Activated CD4-positive, alpha-beta T cell treated with anti-CD3 and anti-CD28 coated beads, Interleukin-10, Interleukin-2, amounts not matched to agents 100 ng/mL and 50 ng/mL, durations not matched to agents 16 hours and 8 hours (primary cell): ENCODE data around the gene TGM3.

Source experiments
- DNase-seq: peaks from one replicate; pipeline ENCODE4 v3.0.0-alpha.2; 2020

The TGM3 gene

DNA sequence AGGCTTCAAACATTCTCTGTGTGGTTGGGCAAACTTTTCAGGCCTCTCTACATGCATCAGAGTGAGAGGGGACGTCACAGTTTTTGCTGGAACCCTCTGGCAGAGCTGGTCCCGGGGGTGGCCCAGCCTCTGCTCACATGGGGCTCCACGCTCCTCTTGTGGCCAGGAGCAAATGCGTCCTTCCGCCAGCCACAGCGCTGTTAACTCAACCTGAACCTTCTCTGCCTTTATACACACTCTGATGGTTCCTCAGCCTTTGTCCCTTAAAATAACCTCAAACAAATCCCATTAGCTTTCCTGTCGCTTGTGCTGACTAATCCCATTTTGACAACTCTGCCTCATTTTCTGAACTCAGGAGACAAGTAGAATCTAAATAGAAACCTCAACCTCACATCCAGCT lies 45.5 kb downstream of the TGM3 start:
- DNase-seq = no peak

DNA sequence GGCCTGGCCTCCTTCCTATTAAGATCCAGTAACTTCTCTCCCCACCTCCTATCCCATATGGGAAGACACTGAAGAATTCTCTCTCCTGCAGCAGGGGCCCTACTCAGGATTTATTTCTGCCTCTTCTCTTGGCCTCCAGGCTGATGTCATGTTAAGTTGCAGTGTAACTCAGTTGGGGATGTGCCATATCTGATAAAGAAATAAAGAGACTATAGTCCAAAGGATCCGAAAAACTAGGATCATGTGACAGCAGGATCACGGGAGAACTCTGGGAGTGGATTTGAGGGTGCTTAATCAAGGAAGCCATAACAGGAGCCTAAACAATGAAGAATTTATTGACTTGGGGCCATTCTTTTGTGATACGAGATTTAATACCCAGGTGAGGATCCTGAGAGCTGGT lies 46.4 kb downstream of the TGM3 start:
- DNase-seq = no peak

DNA sequence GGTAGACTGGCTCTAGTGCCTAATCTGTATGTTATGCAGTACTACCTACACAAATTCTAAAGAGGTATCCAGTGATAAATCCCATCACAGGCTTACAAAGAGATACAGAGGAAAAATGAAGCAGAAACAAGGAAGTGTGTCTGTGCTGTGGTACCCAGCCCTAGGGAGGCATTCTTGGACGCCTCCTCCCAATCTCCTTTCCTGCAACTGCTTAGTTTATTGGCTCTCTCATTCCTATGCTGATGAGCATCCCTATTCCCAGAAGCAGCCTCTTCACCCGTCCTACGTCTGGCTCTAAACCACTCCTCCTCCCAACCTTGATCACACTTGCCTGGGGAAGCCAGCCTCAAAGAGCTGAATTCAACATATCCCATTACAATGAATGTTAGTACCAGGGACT lies 50.4 kb downstream of the TGM3 start:
- DNase-seq = no peak

DNA sequence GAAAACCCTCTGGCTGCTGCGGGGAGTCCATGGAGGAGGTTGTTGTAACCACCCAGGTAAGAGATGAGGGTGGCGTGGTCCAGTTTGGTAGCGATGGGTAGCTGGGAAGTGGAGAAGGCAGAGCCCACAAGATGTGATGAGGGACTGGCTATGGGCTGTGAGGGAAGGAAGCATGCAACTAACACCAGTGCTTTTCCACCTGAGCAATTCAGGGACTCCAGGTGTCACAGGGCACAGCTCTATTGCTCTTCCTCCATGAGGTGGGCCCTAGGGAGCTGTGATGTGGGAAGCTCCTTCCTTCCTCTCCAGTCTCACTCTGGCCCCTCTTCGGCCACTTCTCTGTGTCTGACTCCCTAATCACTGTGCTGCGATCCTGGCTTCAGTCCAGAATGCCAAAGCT lies 52.5 kb downstream of the TGM3 start:
- DNase-seq = no peak

DNA sequence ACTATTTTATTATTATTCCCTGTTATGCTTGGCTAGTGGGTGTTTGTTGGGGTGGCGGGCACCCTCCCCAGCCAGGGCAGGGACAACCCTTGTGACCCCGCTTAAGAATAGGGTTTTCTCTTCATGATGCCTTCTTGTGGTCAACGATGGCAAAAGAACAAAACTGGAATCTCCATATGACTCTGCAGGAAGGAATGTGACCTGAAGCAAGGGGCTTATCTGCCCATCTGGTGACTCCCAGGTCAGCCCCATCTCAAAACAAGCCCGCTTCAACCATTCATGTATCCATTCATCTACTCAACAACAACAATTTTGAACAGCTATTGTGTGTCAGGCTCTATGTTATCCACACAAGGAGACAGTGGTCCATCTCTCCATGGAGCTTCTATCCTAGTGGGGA lies 54.0 kb downstream of the TGM3 start:
- no peak for DNase-seq

DNA sequence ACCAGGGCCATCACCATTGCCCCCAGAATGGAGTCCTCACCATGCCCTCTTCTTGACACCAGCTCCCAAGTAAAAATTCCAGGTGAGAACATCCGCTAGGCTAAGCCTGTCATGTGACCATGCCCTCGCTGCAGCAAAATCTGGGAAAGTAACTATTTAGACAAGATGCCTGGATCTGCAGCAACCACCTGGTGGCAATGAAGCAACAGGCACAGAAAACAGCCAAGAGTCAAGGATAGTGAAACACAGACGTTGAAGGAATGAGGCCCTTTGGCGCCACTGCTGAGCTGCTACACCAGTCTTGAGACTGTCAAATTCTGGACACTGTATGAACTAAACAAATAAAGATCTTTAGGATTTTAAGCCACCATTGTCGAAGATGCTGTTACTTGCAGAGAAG lies 54.8 kb downstream of the TGM3 start:
- DNase-seq = no peak

DNA sequence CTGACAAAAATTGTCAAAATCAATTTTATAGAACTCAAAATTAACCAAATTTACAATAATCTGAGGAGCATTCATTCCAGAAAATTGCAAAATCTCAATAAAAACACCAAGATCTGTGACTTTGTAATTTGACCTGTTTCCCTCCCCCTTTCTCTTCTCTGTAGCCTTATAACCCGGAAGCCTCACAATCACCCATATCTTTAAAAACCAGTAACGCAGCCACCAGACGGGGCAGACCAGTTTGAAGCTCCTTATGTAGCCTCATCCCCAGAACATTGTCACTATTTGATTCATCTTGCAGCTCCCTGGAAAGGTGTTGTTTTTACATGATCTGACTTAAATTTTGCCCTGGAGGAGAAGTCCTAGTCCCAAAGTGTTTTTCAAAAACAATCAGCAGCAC lies 57.4 kb downstream of the TGM3 start:
- DNase-seq = no peak

DNA sequence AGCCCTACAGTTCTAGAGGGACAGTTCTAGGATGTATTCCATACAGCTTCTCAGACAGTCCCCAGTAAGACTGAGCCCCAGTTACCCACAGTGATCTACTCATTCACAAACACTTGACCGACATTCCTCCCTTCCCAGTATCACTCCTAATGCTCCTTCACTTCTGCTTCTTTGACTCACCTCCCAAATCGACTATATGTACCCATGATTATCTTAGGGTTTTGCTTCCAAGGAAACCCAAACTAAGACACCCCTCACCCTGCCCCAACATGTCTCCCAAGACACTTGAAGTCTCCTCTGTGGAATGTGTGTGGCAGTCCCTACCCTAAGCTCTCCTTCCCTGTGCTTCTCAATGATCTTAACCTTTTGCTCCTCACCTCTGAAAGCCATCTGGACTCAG lies 61.3 kb downstream of the TGM3 start:
- DNase-seq = no peak

DNA sequence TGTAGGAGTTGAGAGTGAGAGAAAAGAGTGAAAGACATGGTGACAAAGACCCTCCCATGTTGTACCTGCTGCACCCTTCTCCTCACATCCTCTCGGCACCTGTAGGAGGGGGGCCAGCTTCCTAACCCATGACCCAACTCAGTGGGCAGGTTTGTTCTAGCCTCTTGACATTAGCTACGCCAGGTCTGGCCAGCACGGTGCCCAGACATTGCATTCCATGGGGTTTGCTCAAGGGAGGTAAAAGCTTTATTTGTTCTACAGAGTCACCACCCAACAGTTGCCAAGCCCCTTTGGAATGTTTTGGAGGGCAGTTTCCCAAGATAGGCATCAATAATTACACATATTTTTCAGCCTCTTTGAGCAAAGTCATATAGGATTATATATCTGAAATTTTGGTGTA lies 62.2 kb downstream of the TGM3 start:
- DNase-seq = no peak

DNA sequence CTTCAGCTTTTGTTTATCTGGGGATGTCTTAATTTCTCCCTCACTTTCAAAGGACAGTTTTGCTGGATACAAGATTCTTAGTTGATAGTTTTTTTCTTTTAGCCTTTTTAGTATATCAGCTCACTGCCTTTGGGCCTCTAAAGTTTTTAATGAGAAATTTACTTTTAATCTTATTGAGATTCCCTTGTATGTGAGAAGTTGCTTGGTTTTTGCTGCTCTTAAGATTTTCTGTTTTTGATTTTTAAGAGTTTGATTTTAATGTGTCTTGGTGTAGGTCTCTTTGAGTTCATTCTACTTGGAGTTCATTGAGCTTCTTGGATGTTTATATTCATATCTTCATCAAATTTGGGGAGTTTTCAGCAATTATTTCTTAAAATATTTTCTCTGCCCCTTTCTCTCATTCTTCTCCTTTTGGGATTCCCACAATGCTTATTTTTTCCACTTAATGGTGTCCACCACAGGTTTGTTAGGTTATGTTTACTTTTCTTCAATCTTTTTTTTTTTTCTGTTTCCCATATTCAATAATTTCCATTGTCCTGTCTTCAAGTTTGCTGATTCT lies 65.3 kb downstream of the TGM3 start:
- no peak for DNase-seq

DNA sequence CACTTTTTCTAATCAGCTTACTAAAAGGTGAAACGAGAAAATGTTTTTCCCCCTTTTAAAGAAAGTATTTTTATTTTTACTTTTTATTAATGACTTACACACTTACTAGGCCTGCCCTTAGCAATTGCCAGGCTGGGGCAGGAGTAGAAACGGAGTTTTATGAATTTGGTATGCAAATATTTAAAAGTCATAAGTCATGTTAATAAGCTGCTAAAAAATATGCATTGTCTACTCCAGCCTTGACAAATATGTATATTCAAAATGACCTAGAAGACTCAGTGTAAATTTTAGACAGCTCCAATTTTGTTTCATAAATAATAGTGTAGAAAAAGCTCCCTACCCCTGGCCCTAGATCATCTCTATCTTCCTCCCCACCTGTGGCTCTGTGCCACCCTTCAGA lies 67.4 kb downstream of the TGM3 start:
- no peak for DNase-seq

DNA sequence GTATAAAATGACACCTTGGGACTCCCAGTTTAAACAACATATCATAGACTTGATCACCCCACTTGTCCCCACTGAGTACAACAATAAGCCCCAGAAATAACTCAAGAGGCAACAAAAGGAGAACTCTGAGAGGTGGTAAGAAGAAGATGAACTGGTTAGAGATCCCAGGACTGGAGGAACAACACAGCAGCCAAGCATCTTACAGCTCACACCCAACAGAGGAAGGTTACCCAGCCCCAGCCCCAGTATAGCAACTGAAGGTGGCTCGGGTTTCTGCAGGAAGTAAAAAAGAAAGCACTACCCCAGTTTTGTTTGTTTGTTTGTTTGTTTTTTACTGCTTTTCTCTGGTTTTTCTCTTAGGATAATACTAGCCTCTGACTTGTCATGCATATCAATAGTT lies 67.8 kb downstream of the TGM3 start:
- no peak for DNase-seq

DNA sequence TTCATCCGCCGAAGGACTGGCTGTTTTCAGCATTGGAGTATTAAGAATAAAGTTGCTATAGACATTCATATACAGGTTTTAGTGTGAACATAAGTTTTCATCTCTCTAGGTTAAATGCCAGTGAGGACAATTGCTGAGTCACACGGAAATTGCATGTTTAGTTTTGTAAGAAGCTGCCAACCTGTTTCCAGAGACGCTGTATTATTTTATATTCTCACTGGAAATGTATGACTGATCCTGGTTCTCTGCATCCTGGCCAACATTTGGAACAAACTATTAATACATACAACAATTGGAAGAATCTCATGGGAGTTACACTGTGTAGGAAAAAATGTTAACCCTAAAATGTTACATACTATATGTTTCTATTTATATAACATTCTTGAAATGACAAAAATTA lies 68.2 kb downstream of the TGM3 start:
- no peak for DNase-seq

DNA sequence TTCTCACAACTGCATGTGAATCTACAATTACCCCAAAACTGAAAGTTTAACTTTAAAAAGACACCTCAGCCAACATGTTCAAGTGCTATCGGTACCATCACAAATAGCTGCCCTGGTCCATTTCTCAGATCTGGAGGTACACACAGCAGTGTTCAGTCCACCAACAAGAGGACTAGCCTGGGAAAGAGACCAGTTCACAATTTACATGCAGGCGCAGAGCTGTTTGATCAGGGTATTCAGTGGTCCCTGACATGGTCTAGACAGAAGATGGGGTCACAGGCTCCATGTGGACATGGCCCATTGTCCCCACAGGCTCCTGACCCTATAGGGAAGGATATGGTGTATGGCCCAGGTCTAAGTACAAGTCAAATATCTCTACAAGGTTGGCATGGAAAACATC lies 69.3 kb downstream of the TGM3 start:
- DNase-seq = no peak

DNA sequence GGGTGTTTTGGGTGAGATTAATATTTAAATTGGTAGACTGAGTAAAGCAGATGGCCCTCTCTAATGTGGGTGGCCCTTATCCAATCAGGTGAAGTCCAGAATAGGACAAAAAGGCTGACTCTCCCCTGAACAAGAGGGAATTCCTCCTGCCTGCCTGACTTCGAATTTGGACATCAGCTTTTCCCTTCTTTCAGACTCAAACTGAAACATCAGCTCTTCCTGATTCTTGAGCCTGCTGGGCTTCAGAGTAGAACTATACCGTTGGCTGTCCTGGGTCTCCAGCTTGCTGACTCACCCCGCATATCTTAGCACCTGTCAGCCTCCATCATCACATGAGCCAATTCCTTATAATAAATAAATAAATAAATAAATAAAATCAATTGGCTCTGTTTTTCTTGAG lies 69.9 kb downstream of the TGM3 start:
- no peak for DNase-seq

DNA sequence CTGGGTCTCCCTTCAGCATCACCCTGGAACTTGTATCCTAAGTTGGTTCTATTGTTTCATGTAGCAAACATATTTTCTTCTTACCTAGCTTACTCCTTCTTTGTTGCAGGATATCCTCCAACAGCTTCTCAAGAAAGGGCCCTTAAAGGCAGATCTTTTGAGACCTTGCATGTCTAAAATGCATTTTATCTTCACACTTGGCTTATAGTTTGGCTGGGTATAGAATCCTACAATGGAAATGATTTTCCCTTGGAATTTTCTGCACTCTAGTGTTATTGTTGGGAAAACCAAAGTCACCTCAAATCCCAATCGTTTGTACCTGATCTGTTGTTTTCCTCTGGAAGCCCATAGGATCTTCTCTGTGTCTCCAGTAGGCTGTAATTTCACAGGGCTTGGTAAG lies 72.8 kb downstream of the TGM3 start:
- no peak for DNase-seq

DNA sequence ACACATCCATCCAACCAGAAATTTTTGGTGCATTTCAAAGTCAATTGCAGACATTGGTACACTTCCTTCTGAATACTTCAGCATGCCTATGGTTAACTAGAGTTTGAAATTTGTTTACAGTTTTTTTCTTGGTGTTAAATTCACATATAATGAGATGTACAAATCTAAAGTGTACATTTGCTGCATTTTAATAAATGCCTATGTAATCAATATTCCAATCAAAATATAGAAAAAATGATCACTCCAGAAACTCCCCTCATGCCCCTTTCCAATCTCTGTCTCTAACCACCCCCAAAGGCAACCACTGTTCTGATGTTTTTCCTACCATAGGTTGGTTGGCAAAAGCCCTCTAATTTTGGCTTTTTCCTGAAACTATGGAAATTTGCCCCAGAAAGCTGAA lies 77.3 kb downstream of the TGM3 start:
- no peak for DNase-seq

DNA sequence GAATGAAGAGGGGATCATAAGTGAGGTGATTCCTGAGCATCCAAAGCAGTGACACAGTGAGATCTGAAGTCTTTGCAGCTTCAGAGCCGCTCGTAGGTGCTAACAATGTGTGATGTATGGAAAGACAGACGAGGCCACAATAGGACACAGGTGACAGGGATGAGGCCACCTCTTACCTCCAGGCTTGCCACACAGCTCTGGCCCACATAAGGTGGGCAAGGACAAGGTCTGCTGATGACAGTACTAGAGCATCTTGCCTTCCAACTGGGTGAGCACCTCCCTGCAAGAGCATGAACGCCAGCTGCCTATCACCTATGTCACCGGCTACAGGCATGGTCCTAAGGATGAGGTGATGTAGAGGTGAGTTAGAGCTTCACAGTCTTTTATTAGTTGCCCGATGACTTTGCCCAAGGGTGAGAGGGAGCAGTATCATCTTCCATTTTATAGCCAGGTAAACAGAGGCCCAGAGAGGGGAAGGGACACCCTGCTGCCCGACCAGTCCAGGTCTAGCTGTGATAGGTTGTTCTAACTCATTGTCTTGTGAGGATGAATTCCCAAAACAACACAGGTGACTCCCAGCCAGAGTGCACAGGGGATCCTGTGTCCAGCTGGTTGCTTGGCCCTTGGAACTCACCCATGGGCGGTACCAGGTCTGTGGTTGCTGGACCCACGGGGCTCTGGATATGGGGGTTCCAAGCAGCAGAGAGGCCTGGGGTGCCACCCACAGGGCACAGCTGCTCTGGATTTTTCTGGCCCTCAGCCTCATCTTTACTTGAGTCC lies 78.7 kb downstream of the TGM3 start:
- DNase-seq = no peak

DNA sequence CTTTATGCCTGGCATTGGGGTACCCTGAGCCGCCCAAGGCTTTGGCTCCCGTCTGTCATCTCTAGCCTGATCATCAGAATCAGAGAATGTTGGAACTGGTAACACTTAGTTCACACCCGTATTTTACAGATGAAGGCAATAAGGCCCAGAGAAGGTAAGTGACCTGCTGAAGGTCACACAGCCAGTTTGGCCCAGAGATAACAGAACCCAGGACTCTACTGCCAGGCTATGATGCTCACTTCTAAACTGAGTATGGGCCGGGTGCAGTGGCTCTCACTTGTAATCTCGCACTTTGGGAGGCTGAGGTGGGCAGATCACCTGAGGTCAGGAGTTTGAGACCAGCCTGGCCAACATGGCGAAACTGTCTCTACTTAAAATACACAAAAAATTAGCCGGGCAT lies 83.1 kb downstream of the TGM3 start:
- DNase-seq = no peak

DNA sequence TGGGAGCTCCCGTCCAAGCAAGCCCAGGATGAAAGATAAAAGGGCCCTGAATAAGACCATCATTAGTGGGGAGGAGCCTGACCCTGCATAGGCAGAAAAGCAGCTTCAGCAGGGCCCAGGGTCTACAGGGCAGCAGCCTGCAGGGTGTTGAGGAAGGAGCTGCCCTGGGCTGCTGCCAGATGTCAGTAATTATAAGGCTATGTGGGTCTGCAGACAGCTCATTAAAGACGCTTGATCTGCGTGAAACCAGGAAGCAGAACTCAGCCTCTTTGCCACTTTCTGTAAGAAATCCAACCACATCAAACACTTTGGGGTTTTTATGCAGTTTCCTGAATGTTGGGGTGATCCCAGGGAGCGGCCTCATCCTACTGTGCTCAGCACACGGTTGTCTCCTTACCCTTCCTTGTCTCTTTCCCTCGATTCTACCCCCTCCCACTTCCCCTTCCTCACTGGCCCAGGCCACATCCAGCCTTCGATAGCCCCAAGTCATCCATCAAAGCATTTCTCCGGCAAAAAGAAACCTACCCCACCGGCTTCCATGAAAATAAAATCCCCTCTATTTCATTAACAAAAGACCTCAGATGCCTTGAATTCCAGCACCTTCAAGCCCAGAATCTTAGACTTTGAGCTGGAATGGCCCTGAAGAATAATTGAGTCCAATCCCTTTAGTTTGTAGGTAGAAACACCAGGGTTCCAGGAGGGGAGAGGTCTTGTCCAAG lies 83.9 kb downstream of the TGM3 start:
- peak; percentile 56 for DNase-seq

DNA sequence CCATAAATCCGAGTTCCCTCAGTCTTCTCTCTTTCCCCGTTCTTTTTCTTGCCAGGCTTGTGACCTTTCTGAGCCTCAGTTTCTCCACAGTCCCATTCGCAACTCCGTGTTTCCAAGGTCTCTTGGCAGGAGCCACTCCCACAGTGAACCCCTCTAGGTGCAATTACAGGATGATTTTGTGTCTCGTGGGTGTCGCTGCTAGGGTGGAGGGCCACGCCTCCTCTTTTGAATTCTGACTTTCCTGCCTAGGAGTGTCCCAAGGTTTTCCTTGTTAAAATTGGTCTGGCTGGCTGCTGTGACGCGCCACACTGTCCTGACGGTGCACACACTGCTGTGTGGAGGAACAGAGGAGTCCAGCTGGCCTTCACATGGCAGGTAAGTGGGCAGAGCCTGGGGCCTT lies 84.8 kb downstream of the TGM3 start, which contains the start of gene TGM6:
TSS of gene TGM6 (plus strand) at position 301 of the 400 bp plus-strand sequence. CDS start at position 369, 68 bp downstream.
- DNase-seq = no peak

DNA sequence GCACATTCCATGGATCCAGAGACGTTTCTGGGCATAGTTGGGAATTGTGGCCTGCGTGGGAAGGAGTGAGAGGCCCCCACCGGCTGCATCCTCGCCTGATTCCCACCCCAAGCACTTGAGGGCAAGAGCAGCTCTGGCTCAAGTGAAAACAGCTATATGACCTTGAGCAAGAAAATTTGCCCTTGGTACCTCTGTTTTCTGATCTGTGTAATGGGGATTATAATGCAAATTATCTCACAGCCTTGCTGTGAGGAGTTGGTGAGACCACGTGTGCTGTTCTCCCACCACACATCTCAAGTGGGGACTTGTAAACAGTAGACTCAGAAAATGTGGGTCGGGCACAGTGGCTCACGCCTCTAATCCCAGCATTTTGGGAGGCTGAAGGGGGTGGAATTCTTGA lies 85.5 kb downstream of the TGM3 start:
- no peak for DNase-seq

DNA sequence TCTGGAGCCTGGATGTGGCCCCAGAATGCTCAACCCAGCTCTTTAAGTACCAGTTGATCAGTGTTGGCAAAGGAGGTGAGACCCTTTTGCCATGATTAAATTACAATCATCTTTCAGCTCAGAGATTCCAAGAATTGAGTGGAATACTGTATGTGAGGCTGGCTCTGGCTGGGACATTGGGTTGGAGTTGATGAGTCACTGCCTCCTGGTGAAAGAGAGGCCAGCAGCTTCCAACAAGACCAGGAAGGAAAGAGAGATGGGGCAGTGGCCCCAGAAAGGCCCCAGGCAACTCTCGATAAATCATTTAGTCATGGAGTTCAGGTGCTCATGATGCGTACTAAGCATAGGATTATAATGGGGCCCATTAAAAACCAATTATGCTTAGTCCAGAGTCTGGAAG lies 87.0 kb downstream of the TGM3 start:
- DNase-seq = no peak

DNA sequence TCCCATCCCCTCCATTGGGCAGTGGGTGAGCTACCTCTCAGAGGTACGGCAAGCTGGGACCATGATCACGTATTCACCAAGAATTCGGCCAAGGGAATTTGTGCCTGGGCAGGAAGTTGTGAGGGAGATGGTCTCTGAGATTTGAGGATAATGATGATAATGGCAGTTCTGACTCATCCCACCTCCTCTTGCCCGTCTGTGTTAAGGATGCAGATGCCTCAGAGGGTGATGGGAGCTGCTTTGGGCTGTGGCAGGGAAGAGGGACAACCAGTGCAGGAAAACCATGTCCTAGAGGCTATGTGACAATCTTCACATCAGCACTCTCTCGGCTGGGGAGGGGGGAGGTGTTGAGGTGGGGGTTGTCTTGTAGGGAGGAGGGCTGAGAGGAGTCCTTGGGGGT lies 89.2 kb downstream of the TGM3 start:
- DNase-seq = no peak
